Colonic mucosa (tissue), 4 donors: ENCODE results near the gene RAC3. TPM values are rescaled to one million over a fixed set of nuclear protein-coding genes. Genes with fewer than 3 reads are reported as not detected.

ENCODE experiments used
- DNase-seq: peaks from one replicate; pipeline ENCODE4 v3.0.0-alpha.2; 2020
- H3K27ac ChIP-seq: fragments of 200-600 bp; one replicate; pipeline ENCODE4 v1.8.0; 2021
- H3K27me3 ChIP-seq: fragments of 200-600 bp; one replicate; pipeline ENCODE4 v1.8.0; 2021
- H3K36me3 ChIP-seq: fragments of 200-600 bp; one replicate; pipeline ENCODE4 v1.8.0; 2021
- H3K4me1 ChIP-seq: fragments of 200-600 bp; one replicate; pipeline ENCODE4 v1.8.0; 2021; ENCODE audit warnings: mild to moderate bottlenecking
- H3K4me3 ChIP-seq: fragments of 200-600 bp; one replicate; pipeline ENCODE4 v1.8.0; 2021
- H3K9ac ChIP-seq, 2 donors: one replicate each; pipeline ENCODE4 v1.7.0; 2013; ENCODE audit warnings: control low read depth in 2 of 2, low read depth in 2 of 2, low read length in 2 of 2
- H3K9me3 ChIP-seq: fragments of 200-600 bp; one replicate; pipeline ENCODE4 v1.8.0; 2021
- intact Hi-C: fragments of 100-400 bp; cut with DNase I; formaldehyde crosslinking; loops from one replicate; pipeline ENCODE4 v1.14.1; 2022
- total RNA-seq, 2 donors: library from RNA; stranded (reverse); fragmentation: NEBNext Ultra II Directional in 1 of 2; extraction: Animal tissue kit (Norgen Biotek cat#: 25700) in 1 of 2; gene quantifications; one replicate each; pipeline ENCODE4 v1.2.1, GENCODE V29; 2021
- TF ChIP-seq, protein P1 (sequence below): fragments of 200-600 bp; IDR thresholded peaks from one replicate; pipeline ENCODE4 v1.8.0; 2022; ENCODE audit warnings: antibody characterized with exemption, mild to moderate bottlenecking
- donor health status: healthy.
- donor health status: DM: no; HTN: no; CAD: no.
- donor health status: DM: no; HTN: no; CAD: no.

The RAC3 gene
- total RNA-seq, 2 donors from 2014 or later = 7.0 to 16.6 TPM

DNA sequence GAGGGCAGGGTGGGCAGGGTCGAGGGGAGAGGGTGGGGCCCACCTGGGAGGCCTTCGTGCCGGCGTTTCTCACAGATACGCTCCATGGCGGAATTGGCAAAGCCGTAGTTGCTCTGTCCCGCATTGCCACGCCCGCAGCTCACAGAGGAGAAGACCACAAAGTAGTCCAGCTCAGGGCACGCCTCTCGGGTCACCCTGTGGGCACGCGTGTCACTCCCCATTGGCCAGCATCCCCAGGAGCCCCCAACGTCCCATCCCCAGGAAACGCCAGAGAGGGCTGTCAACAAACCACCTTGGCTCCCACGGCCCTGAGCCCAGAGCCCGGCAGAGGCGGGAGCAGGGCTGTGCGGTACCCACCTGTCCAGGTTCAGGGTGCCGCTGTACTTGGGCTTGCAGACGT is 50.5 kb downstream of the RAC3 start:
- peaks cover 43% of the 10 kb centered on the region for H3K36me3 ChIP-seq
- H3K9ac ChIP-seq = no peak overlapping the region
- no peaks in the 10 kb centered on the region for H3K9me3 ChIP-seq
- intact Hi-C loops = no loop called here
- TF ChIP-seq, protein P1, sequence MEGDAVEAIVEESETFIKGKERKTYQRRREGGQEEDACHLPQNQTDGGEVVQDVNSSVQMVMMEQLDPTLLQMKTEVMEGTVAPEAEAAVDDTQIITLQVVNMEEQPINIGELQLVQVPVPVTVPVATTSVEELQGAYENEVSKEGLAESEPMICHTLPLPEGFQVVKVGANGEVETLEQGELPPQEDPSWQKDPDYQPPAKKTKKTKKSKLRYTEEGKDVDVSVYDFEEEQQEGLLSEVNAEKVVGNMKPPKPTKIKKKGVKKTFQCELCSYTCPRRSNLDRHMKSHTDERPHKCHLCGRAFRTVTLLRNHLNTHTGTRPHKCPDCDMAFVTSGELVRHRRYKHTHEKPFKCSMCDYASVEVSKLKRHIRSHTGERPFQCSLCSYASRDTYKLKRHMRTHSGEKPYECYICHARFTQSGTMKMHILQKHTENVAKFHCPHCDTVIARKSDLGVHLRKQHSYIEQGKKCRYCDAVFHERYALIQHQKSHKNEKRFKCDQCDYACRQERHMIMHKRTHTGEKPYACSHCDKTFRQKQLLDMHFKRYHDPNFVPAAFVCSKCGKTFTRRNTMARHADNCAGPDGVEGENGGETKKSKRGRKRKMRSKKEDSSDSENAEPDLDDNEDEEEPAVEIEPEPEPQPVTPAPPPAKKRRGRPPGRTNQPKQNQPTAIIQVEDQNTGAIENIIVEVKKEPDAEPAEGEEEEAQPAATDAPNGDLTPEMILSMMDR = no peak
- no peak overlapping the region for H3K27ac ChIP-seq
- no peaks in the 10 kb centered on the region for H3K27me3 ChIP-seq
- DNase-seq = no peak
- H3K4me1 ChIP-seq = no peaks in the 10 kb centered on the region
- H3K4me3 ChIP-seq = no peak overlapping the region

DNA sequence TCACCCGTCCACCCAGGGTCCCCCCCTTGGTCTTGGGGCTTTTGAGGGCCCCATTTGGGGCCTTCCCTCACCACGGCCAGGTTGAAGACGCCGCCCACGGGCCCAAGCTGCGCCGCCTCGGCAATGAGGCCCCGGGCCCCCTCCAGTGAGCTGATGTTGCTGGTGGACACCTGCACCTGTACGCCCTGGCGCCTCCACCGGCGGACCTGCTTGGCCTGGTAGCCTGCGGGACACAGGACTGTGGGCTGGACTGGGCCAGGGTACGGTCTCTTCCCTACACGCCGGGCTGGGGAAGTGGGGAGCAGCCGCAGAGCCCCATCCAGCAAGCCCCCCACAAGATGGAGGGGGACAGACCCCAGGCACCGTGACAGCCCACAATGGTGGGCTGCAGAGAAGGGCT is 51.0 kb downstream of the RAC3 start:
- H3K27me3 ChIP-seq = no peaks in the 10 kb centered on the region
- H3K4me1 ChIP-seq = no peaks in the 10 kb centered on the region
- intact Hi-C loops = no loop called here
- H3K36me3 ChIP-seq = peaks cover 47% of the 10 kb centered on the region
- DNase-seq = no peak
- H3K9ac ChIP-seq = no peak overlapping the region
- TF ChIP-seq, protein P1 = no peak
- no peak overlapping the region for H3K27ac ChIP-seq
- H3K4me3 ChIP-seq = no peak overlapping the region
- H3K9me3 ChIP-seq = no peaks in the 10 kb centered on the region

DNA sequence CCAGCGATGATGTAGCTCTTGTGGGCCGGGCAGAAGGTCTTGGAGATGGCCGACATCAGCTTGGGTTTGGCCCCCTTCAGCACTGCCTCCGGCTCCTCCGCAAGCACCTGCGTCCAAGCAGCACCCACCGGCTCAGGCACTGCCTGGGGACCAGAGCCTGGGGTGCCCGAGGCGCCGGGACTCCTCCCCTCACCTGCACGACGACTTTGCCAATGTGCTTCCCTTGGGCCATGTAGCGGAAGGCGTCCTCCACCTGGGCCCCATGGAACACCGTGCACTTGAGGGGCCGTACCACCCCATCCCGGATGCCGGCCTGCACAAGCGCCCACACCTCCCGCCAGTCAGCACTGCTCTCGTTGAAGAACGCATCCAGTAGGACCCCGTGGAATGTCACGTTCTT is 51.5 kb downstream of the RAC3 start:
- no peak overlapping the region for H3K9ac ChIP-seq
- intact Hi-C loops = no loop called here
- TF ChIP-seq, protein P1 = no peak
- H3K4me3 ChIP-seq = no peak overlapping the region
- no peaks in the 10 kb centered on the region for H3K4me1 ChIP-seq
- no peak overlapping the region for H3K27ac ChIP-seq
- no peaks in the 10 kb centered on the region for H3K27me3 ChIP-seq
- no peaks in the 10 kb centered on the region for H3K9me3 ChIP-seq
- DNase-seq = no peak
- H3K36me3 ChIP-seq = peaks cover 53% of the 10 kb centered on the region

Other genes starting within 250 kb of the RAC3 start
- not detected for gene GCGR, start 227.5 kb upstream of the RAC3 start, total RNA-seq
- gene MCRIP1, start 198.4 kb upstream of the RAC3 start, total RNA-seq = 10 to 100 TPM; 25.9 to 26.2 TPM
- not detected for gene PPP1R27, start 196.6 kb upstream of the RAC3 start, total RNA-seq
- 1,000 to 10,000 TPM in 1 of 2 donors, 100 to 1,000 TPM in 1; 719 to 1,051 TPM for gene P4HB, start 171.1 kb upstream of the RAC3 start, total RNA-seq
- 100 to 1,000 TPM; 407 to 546 TPM for gene ARHGDIA, start 160.3 kb upstream of the RAC3 start, total RNA-seq
- 100 to 1,000 TPM in 1 of 2 donors, 10 to 100 TPM in 1; 66.6 to 191 TPM for gene ALYREF, start 140.1 kb upstream of the RAC3 start, total RNA-seq
- gene ANAPC11, start 140.0 kb upstream of the RAC3 start, total RNA-seq = 100 to 1,000 TPM; 106 to 174 TPM
- under 1 TPM in 1 of 2 donors, not detected in 1; 0.22 TPM for gene NPB, start 129.4 kb upstream of the RAC3 start, total RNA-seq
- 10 to 100 TPM; 47.5 to 71.6 TPM for gene PCYT2, start 120.3 kb upstream of the RAC3 start, total RNA-seq
- 10 to 100 TPM; 43.3 to 81.9 TPM for gene SIRT7, start 113.5 kb upstream of the RAC3 start, total RNA-seq
- gene MAFG, start 103.9 kb upstream of the RAC3 start, total RNA-seq = 10 to 100 TPM; 16.0 to 20.4 TPM
- gene PYCR1, start 94.4 kb upstream of the RAC3 start, total RNA-seq = 100 to 1,000 TPM in 1 of 2 donors, 10 to 100 TPM in 1; 56.5 to 131 TPM
- gene MYADML2, start 84.4 kb upstream of the RAC3 start, total RNA-seq = under 1 TPM in 1 of 2 donors, not detected in 1; 0.27 TPM
- gene NOTUM, start 70.5 kb upstream of the RAC3 start, total RNA-seq = under 1 TPM in 1 of 2 donors, not detected in 1; 0.57 TPM
- gene ASPSCR1, start 54.0 kb upstream of the RAC3 start, total RNA-seq = 10 to 100 TPM; 21.7 to 43.0 TPM
- gene CENPX, start 8.8 kb upstream of the RAC3 start, total RNA-seq = 100 to 1,000 TPM in 1 of 2 donors, 10 to 100 TPM in 1; 91.1 to 238 TPM
- gene LRRC45, start 8.4 kb upstream of the RAC3 start, total RNA-seq = 10 to 100 TPM; 16.6 to 60.0 TPM
- gene DCXR, start 6.0 kb downstream of the RAC3 start, total RNA-seq = 100 to 1,000 TPM; 115 to 183 TPM
- gene RFNG, start 20.1 kb downstream of the RAC3 start, total RNA-seq = 10 to 100 TPM; 30.6 to 32.1 TPM
- gene GPS1, start 20.2 kb downstream of the RAC3 start, total RNA-seq = 100 to 1,000 TPM in 1 of 2 donors, 10 to 100 TPM in 1; 70.8 to 129 TPM
- gene DUS1L, start 34.1 kb downstream of the RAC3 start, total RNA-seq = 100 to 1,000 TPM; 113 to 253 TPM
- gene FASN, start 66.6 kb downstream of the RAC3 start, total RNA-seq = 100 to 1,000 TPM; 168 to 198 TPM
- 10 to 100 TPM; 24.5 to 46.1 TPM for gene CCDC57, start 181.2 kb downstream of the RAC3 start, total RNA-seq
- gene SLC16A3, start 197.4 kb downstream of the RAC3 start, total RNA-seq = 100 to 1,000 TPM; 148 to 298 TPM
- gene CSNK1D, start 242.0 kb downstream of the RAC3 start, total RNA-seq = 100 to 1,000 TPM; 136 to 138 TPM